Heart left ventricle (tissue), 16 donors: ENCODE data around the gene USF2. TPM values are rescaled to one million over a fixed set of nuclear protein-coding genes. Genes with fewer than 3 reads are reported as not detected.

Experiments used
- ATAC-seq, 4 donors: fragments of 200-7000 bp; cut with Tn5 transposase; one replicate each; pipeline ENCODE4 v1.9.1; 2020 to 2022; ENCODE audit warnings: moderate library complexity in 4 of 4, mild to moderate bottlenecking in 3 of 4, moderate number of reproducible peaks in 1 of 4
- DNase-seq, 5 donors: peaks; one replicate each; pipeline ENCODE4 v3.0.0-alpha.2; 2020
- H3K27ac ChIP-seq, 12 donors: fragments of 200-600 bp; sonication (generic) in 4 of 12; one replicate each; pipeline versions ENCODE4 v1.5.0 to v1.8.0; 2016 to 2022; ENCODE audit warnings: mild to moderate bottlenecking in 2 of 12
- H3K27me3 ChIP-seq, 9 donors: fragments of 200-600 bp; sonication (generic) in 2 of 9; one replicate each; pipeline versions ENCODE4 v1.5.1 to v1.8.0; 2016 to 2022; ENCODE audit warnings: mild to moderate bottlenecking in 3 of 9
- H3K36me3 ChIP-seq, 9 donors: fragments of 200-600 bp; sonication (generic) in 2 of 9; one replicate each; pipeline versions ENCODE4 v1.5.0 to v1.8.0; 2018 to 2022; ENCODE audit warnings: mild to moderate bottlenecking in 2 of 9
- H3K4me1 ChIP-seq, 12 donors: fragments of 200-600 bp; sonication (generic) in 4 of 12; one replicate each; pipeline versions ENCODE4 v1.5.0 to v1.8.0; 2016 to 2022; ENCODE audit warnings: mild to moderate bottlenecking in 3 of 12
- H3K4me3 ChIP-seq, 12 donors: fragments of 200-600 bp; sonication (generic) in 4 of 12; one replicate each; pipeline versions ENCODE4 v1.5.0 to v1.8.0; 2017 to 2022; ENCODE audit warnings: mild to moderate bottlenecking in 9 of 12, moderate library complexity in 4 of 12
- H3K9me3 ChIP-seq, 12 donors: fragments of 200-600 bp; sonication (generic) in 4 of 12; one replicate each; pipeline versions ENCODE4 v1.5.0 to v1.8.0; 2016 to 2022; ENCODE audit warnings: mild to moderate bottlenecking in 1 of 12
- POLR2A ChIP-seq, 2 donors: fragments of 450-650 bp; IDR thresholded peaks; one replicate each; pipeline ENCODE4 v1.6.1; 2017; ENCODE audit warnings: antibody characterized with exemption in 2 of 2, mild to moderate bottlenecking in 2 of 2, moderate library complexity in 2 of 2
- WGBS, 4 donors: extraction: QIAGEN DNeasy Blood & Tissue Kit in 2 of 4; methylation state at CpG; one replicate each; pipeline versions ENCODE4 v1.1.5 to v1.1.7; 2013 to 2018; 5-methylcytosine and 5-hydroxymethylcytosine counted together
- intact Hi-C, 10 donors: fragments of 100-400 bp; cut with DNase I; formaldehyde crosslinking; loops; one replicate each; pipeline versions ENCODE4 v1.11.1 to v1.14.2; 2022
- polyA plus RNA-seq, 2 donors: library from polyadenylated mRNA; stranded (reverse); fragments of 200-250 nt; gene quantifications; one replicate each; pipeline ENCODE4 v1.2.3, GENCODE V29; 2013
- total RNA-seq, 9 donors: library from RNA; depleted of rRNA in 2 of 9; stranded (reverse); fragments of >200 nt in 2 of 9; fragmentation: NEBNext Ultra II Directional in 3 of 9; extraction: Animal tissue kit (Norgen Biotek cat#: 25700) in 3 of 9; gene quantifications; one replicate each; pipeline versions ENCODE4 v1.1.0 to v1.2.4, GENCODE V29; 2016 to 2023
- TF ChIP-seq, protein P1 (sequence below), 12 donors: fragments of 200-600 bp; sonication (generic) in 4 of 12; IDR thresholded peaks; one replicate each; pipeline versions ENCODE4 v1.5.0 to v1.8.0; 2018 to 2022; ENCODE audit warnings: antibody characterized with exemption in 12 of 12, mild to moderate bottlenecking in 5 of 12
- donor health status: ischemic (EF 13 %, LVEDD 7.1; RV severe dilation, severe dysfunction).
- donor health status: healthy with polysubstance abuse.
- donor health status: DM: no; HTN: yes; CAD: no.
- donor health status: DM: no; HTN: no; CAD: no.
- donor health status: ischemic (EF 25% LVEDD 6.9; RV normal size, moderate dysfunction).
- donor health status: ischemic (EF 25% LVEDD 5.7; RV mildly dilated, moderate dysfunction).
- donor health status: healthy.
- donor health status: DM: yes; HTN: yes; CAD: no.
- donor health status: ischemic (EF 35%, LVEDD 5.7; RV mildly dilated, moderate dysfunction).
- donor health status: nonischemic (EF 11% LVEDD 7.7; RV severe dilation, severe dysfunction).
- donor health status: DM: yes; HTN: yes; CAD: no.
- donor health status: PGD.
- donor health status: ischemic (EF 29% LVEDD 5.4; RV normal size, mild dysfunction).
- donor health status: nonischemic (EF 23%, LVEDD 6.1; RV moderate dilation, normal function).

Gene USF2
- total and polyA plus RNA-seq, 11 donors, result 134 to 251 (median 159) TPM

DNA sequence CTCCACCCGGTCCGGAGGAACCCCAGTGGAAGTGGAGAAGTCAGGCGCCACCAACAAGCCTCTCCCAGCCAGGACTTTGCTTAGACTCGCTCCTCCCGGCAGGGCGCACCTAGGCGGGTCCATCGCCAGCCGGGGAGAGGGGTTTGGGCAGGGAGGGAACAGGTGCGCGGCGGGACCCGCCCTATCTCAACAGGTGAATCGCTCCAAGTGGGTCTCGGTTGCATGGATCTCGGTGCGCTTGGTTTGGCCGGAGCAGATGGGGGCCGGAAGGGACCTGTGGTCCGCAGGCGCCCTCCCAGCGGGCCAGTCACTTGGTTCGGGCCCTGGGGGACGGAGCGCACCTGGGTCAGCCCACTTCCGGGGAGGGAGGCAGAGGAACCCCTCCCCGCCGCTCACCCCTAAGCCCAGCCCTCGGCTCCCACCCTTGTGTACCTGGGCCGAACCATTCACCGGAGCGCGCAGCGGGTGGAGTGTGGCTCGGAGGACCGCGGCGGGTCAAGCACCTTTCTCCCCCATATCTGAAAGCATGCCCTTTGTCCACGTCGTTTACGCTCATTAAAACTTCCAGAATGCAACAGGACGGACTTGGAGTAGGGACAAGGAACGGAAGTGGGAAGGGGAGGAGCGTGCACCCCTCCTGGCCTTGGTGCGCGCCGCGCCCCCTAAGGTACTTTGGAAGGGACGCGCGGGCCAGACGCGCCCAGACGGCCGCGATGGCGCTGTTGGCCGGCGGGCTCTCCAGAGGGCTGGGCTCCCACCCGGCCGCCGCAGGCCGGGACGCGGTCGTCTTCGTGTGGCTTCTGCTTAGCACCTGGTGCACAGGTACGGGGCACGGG is 20.2 kb upstream of the USF2 start, which contains the start of gene LSR:
TSS of gene LSR (plus strand) at position 693 of the 836 bp plus-strand sequence. CDS start at position 714, 21 bp downstream.
- TF ChIP-seq POLR2A (IDR thresholded peaks at IDR 0.05), result no peak
- TF ChIP-seq, protein P1, sequence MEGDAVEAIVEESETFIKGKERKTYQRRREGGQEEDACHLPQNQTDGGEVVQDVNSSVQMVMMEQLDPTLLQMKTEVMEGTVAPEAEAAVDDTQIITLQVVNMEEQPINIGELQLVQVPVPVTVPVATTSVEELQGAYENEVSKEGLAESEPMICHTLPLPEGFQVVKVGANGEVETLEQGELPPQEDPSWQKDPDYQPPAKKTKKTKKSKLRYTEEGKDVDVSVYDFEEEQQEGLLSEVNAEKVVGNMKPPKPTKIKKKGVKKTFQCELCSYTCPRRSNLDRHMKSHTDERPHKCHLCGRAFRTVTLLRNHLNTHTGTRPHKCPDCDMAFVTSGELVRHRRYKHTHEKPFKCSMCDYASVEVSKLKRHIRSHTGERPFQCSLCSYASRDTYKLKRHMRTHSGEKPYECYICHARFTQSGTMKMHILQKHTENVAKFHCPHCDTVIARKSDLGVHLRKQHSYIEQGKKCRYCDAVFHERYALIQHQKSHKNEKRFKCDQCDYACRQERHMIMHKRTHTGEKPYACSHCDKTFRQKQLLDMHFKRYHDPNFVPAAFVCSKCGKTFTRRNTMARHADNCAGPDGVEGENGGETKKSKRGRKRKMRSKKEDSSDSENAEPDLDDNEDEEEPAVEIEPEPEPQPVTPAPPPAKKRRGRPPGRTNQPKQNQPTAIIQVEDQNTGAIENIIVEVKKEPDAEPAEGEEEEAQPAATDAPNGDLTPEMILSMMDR (IDR thresholded peaks at IDR 0.05), result no peak
- ATAC-seq, result peak; percentile 69 to 88 (median 84)
- peaks cover 0 to 35% (median 7%) of the 10 kb centered on the region in 12 donors for H3K4me1 ChIP-seq
- DNase-seq, result peak in 2 of 5 donors; percentile 53 to 58
- peaks cover 0 to 5% (median 0%) of the 10 kb centered on the region in 12 donors for H3K9me3 ChIP-seq
- H3K36me3 ChIP-seq, result peaks cover 0 to 7% (median 0%) of the 10 kb centered on the region in 9 donors
- WGBS, 4 donors, result 0 to 2% (median 1%) methylated on average over 37 to 69 of the region's 69 CpGs
- intact Hi-C loops, result loop anchor here in 1 of 10 donors (10.0 kb wide), 1 partner anchor 94 kb away; the partner anchor contains the start of gene FXYD5
- H3K27ac ChIP-seq, result peak within 1 kb of the TSS; percentile 7 to 84 (median 64)
- H3K4me3 ChIP-seq, result peak within 1 kb of the TSS; percentile 34 to 70 (median 58)
- peaks cover 12 to 30% (median 25%) of the 10 kb centered on the region in 9 donors for H3K27me3 ChIP-seq

DNA sequence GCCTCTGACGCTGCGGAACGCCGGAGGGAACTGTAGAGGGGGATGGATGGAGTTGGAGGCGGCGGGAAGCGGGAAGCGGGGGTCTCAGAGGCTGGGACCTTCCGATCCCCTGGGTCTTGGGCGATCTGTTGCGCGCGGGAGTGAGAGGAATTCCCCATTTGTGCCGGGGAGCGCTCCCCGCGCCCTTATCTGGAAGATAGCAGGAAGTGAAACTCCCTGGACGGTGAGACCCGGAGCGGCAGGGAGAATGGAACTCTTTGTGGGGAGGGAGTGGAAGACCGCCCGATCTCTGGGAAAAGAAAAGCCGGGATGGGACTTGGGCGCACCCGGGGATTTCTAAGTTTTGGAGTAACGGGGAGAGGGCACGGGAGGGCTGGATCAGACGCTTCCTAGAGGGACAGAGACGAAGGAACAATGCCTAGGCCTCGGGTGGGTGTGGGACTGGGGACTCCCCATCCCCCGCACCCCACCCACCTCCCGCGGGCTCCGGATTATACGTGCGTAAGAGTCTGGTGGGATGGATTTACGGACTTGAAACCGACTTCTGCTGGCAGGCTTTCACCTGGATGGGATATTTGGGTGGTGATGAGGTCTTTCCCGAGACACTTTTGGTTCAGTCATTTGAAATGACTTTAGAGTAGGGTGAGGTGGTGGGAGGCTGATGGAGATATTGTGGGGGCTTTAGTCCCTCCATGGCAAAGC is 19.5 kb upstream of the USF2 start:
- peak overlapping the region in 9 of 12 donors; percentile 38 to 84 (median 69) for H3K27ac ChIP-seq
- WGBS, 4 donors, result 8 to 13% (median 10%) methylated on average over 28 to 39 of the region's 39 CpGs
- H3K4me3 ChIP-seq, result peak overlapping the region; percentile 34 to 70 (median 58)
- no peak for ATAC-seq
- peaks cover 0 to 35% (median 9%) of the 10 kb centered on the region in 12 donors for H3K4me1 ChIP-seq
- H3K36me3 ChIP-seq, result peaks cover 0 to 7% (median 0%) of the 10 kb centered on the region in 9 donors
- peak in 1 of 5 donors; percentile 20 for DNase-seq
- TF ChIP-seq, protein P1 (IDR thresholded peaks at IDR 0.05), result no peak
- TF ChIP-seq POLR2A (IDR thresholded peaks at IDR 0.05), result no peak
- intact Hi-C loops, result loop anchor here in 1 of 10 donors (10.0 kb wide), 1 partner anchor 94 kb away; the partner anchor contains the start of gene FXYD5
- peaks cover 0 to 5% (median 0%) of the 10 kb centered on the region in 12 donors for H3K9me3 ChIP-seq
- peaks cover 12 to 30% (median 25%) of the 10 kb centered on the region in 9 donors for H3K27me3 ChIP-seq

DNA sequence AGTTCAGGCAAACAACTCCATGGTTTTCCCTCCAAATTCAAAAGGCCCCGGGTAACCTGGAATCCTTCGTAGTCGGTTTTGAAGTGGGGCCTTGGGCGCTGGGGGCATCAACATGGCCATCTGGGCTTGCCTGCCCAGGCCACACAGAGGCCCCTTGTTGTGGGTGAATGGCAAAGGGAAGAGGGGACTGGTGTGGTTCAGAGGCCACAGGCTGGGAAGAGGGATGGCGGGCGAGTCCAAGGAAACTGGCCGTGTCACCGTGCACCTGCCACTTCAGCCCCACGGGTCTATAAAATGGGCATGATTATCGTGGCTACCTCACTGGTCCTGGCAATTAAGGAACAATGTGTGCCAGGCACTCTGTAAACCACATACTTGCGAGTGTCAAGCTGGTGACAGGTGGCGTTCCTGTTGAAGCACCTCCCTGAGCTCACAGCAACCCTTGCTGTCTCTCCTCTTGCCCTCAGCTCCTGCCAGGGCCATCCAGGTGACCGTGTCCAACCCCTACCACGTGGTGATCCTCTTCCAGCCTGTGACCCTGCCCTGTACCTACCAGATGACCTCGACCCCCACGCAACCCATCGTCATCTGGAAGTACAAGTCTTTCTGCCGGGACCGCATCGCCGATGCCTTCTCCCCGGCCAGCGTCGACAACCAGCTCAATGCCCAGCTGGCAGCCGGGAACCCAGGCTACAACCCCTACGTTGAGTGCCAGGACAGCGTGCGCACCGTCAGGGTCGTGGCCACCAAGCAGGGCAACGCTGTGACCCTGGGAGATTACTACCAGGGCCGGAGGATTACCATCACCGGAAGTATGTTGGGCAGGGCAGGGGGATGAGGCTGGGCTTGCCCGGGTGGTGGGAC is 18.7 kb upstream of the USF2 start:
- H3K27ac ChIP-seq, result peak overlapping the region in 2 of 12 donors; percentile 69 to 74
- TF ChIP-seq POLR2A (IDR thresholded peaks at IDR 0.05), result no peak
- TF ChIP-seq, protein P1 (IDR thresholded peaks at IDR 0.05), result no peak
- H3K9me3 ChIP-seq, result peaks cover 0 to 5% (median 0%) of the 10 kb centered on the region in 12 donors
- ATAC-seq (no peak), DNase-seq (peak in 1 of 5 donors; percentile 16)
- H3K27me3 ChIP-seq, result peaks cover 12 to 30% (median 25%) of the 10 kb centered on the region in 9 donors
- intact Hi-C loops, result loop anchor here in 1 of 10 donors (10.0 kb wide), 1 partner anchor 95 kb away; the partner anchor contains the start of gene FXYD5
- peaks cover 0 to 39% (median 11%) of the 10 kb centered on the region in 12 donors for H3K4me1 ChIP-seq
- WGBS, 4 donors, result 92 to 95% (median 92%) methylated on average over 30 to 34 of the region's 34 CpGs
- H3K36me3 ChIP-seq, result peaks cover 0 to 7% (median 0%) of the 10 kb centered on the region in 9 donors
- H3K4me3 ChIP-seq, result peak overlapping the region in 8 of 12 donors; percentile 55 to 70 (median 60)
